Liver (tissue), 9 donors: ENCODE data around the gene SNRPB2. TPM values are rescaled to one million over a fixed set of nuclear protein-coding genes. Genes with fewer than 3 reads are reported as not detected.

ENCODE experiments used
- DNase-seq: peaks from one replicate; pipeline ENCODE4 v3.0.0-alpha.2; 2017; ENCODE audit warnings: low spot score
- H3K27ac ChIP-seq, 2 donors: one replicate each; pipeline ENCODE4 v1.7.0; 2013; ENCODE audit warnings: inconsistent platforms in 2 of 2, low read length in 2 of 2, control low read depth in 1 of 2, low read depth in 1 of 2, mild to moderate bottlenecking in 1 of 2
- H3K27me3 ChIP-seq, 4 donors: one replicate each; pipeline versions ENCODE4 v1.6.1 to v1.7.0; 2013; ENCODE audit warnings: low read length in 3 of 4, inconsistent platforms in 1 of 4, mild to moderate bottlenecking in 1 of 4, moderate library complexity in 1 of 4; ENCODE audit not compliant: control insufficient read depth in 4 of 4, insufficient read depth in 4 of 4
- H3K36me3 ChIP-seq, 4 donors: one replicate each; pipeline versions ENCODE4 v1.6.1 to v1.7.0; 2013; ENCODE audit warnings: low read length in 3 of 4, mild to moderate bottlenecking in 3 of 4, low read depth in 1 of 4, moderate library complexity in 1 of 4; ENCODE audit not compliant: control insufficient read depth in 4 of 4, insufficient read depth in 3 of 4
- H3K4me1 ChIP-seq, 4 donors: one replicate each; pipeline versions ENCODE4 v1.6.1 to v1.7.0; 2013; ENCODE audit warnings: low read length in 3 of 4, mild to moderate bottlenecking in 3 of 4, moderate library complexity in 1 of 4; ENCODE audit not compliant: control insufficient read depth in 4 of 4, insufficient read depth in 4 of 4
- H3K4me3 ChIP-seq, 3 donors: one replicate each; pipeline versions ENCODE4 v1.6.1 to v1.7.0; 2013; ENCODE audit warnings: low read length in 3 of 3, control low read depth in 1 of 3, low read depth in 1 of 3, mild to moderate bottlenecking in 1 of 3
- H3K9ac ChIP-seq, 2 donors: one replicate each; pipeline ENCODE4 v1.7.0; 2013; ENCODE audit warnings: low read length in 2 of 2, mild to moderate bottlenecking in 2 of 2, moderate library complexity in 2 of 2, control low read depth in 1 of 2, low read depth in 1 of 2
- H3K9me3 ChIP-seq, 4 donors: one replicate each; pipeline versions ENCODE4 v1.6.1 to v1.7.0; 2013; ENCODE audit warnings: low read length in 3 of 4; ENCODE audit not compliant: control insufficient read depth in 4 of 4
- ATF3 ChIP-seq: IDR thresholded peaks from 2 replicates; pipeline ENCODE4 v1.6.1; 2016; ENCODE audit warnings: antibody characterized with exemption
- FOXA1 ChIP-seq: IDR thresholded peaks from 2 replicates; pipeline ENCODE4 v1.6.1; 2016; ENCODE audit warnings: antibody characterized with exemption
- FOXA2 ChIP-seq: IDR thresholded peaks from 2 replicates; pipeline ENCODE4 v1.6.1; 2016; ENCODE audit warnings: antibody characterized with exemption
- GABPA ChIP-seq, 2 donors: IDR thresholded peaks in 1 of 2; conservative IDR thresholded peaks in 1 of 2; 2 replicates each; pipeline ENCODE4 v1.6.1; 2016; ENCODE audit warnings: antibody characterized with exemption in 2 of 2, mild to moderate bottlenecking in 1 of 2, moderate library complexity in 1 of 2
- HNF4A ChIP-seq, 2 donors: conservative IDR thresholded peaks; 2 replicates each; pipeline ENCODE4 v1.6.1; 2016; ENCODE audit warnings: antibody characterized with exemption in 2 of 2, mild to moderate bottlenecking in 2 of 2
- HNF4G ChIP-seq: IDR thresholded peaks from 2 replicates; pipeline ENCODE4 v1.6.1; 2016; ENCODE audit warnings: antibody characterized with exemption
- JUND ChIP-seq, 2 donors: IDR thresholded peaks; 2 replicates each; pipeline ENCODE4 v1.6.1; 2016; ENCODE audit warnings: antibody characterized with exemption in 2 of 2
- MAX ChIP-seq: IDR thresholded peaks from 2 replicates; pipeline ENCODE4 v1.6.1; 2016; ENCODE audit warnings: antibody characterized with exemption
- NR2F2 ChIP-seq: IDR thresholded peaks from 2 replicates; pipeline ENCODE4 v1.6.1; 2016; ENCODE audit warnings: antibody characterized with exemption
- RAD21 ChIP-seq, 2 donors: IDR thresholded peaks; 2 replicates each; pipeline ENCODE4 v1.6.1; 2016; ENCODE audit warnings: antibody characterized with exemption in 2 of 2, mild to moderate bottlenecking in 2 of 2
- RXRA ChIP-seq, 2 donors: IDR thresholded peaks; 2 replicates each; pipeline ENCODE4 v1.6.1; 2017 to 2018; ENCODE audit warnings: antibody characterized with exemption in 2 of 2, mild to moderate bottlenecking in 1 of 2
- SP1 ChIP-seq: IDR thresholded peaks from 2 replicates; pipeline ENCODE4 v1.6.1; 2018; ENCODE audit warnings: antibody characterized with exemption, mild to moderate bottlenecking
- TAF1 ChIP-seq: conservative IDR thresholded peaks from 2 replicates; pipeline ENCODE4 v1.6.1; 2016; ENCODE audit warnings: antibody characterized with exemption, mild to moderate bottlenecking
- YY1 ChIP-seq: IDR thresholded peaks from 2 replicates; pipeline ENCODE4 v1.6.1; 2016; ENCODE audit warnings: antibody characterized with exemption, mild to moderate bottlenecking
- WGBS: extraction: QIAGEN DNeasy Blood & Tissue Kit; methylation state at CpG from one replicate; pipeline ENCODE4 v1.1.7; 2013; 5-methylcytosine and 5-hydroxymethylcytosine counted together
- polyA plus RNA-seq, 2 donors: library from polyadenylated mRNA; stranded (reverse) in 1 of 2; unstranded in 1 of 2; fragments of 200-250 nt in 1 of 2; fragments of >200 nt in 1 of 2; fragmentation: Nextera tagmentation in 1 of 2; extraction: Ambion mirVana in 1 of 2; gene quantifications; one replicate each; pipeline versions ENCODE4 v1.2.1 to v1.2.3, GENCODE V29; 2013 to 2015
- total RNA-seq, 2 donors: library from RNA; depleted of rRNA; stranded (reverse); fragments of >200 nt; gene quantifications; one replicate each; pipeline ENCODE4 v1.2.3, GENCODE V29; 2014
- TF ChIP-seq, protein P1 (sequence below): IDR thresholded peaks from 2 replicates; pipeline ENCODE4 v1.6.1; 2016; ENCODE audit warnings: antibody characterized with exemption, mild to moderate bottlenecking
- TF ChIP-seq, protein P2 (sequence below): fragments of 150-350 bp; IDR thresholded peaks from 2 replicates; pipeline ENCODE4 v1.5.1; 2017; ENCODE audit warnings: improper control_type of control experiment, low read depth, low read length; ENCODE audit not compliant: missing input control
- donor health status: healthy.
- donor health status: healthy.
- donor health status: healthy.
- donor health status: healthy.
- donor health status: healthy.

The SNRPB2 gene
- total and polyA plus RNA-seq, 4 donors: 13.9 to 36.0 (median 21.0) TPM

DNA sequence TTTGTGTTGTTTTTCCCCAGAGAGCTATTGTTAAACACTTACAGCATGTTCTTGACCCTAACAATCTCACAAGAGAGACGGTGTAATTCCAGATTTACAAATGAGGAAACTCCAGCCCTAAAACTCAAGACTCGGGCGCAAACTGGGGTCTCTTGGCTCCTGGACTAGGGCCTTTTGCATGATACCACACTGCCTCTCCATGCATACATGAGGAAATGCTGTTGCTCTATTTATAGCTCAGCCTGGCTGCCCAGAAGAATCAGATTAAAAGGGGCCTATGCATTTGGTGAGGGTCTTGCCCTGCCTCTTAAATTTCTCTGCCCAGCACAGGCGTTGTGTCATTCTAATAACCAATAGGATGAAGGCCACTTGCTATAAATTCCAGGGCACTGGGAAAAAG is 30.5 kb upstream of the SNRPB2 start:
- TF ChIP-seq YY1 (no peak), ATF3 (no peak), JUND (IDR thresholded peaks at IDR 0.05) (no peak), HNF4A (conservative IDR thresholded peaks at IDR 0.05) (no peak), GABPA (IDR thresholded peaks at IDR 0.05 in 1 of 2, conservative IDR thresholded peaks at IDR 0.05 in 1 of 2) (no peak), RAD21 (IDR thresholded peaks at IDR 0.05) (no peak), FOXA2 (no peak)
- TF ChIP-seq, protein P1, sequence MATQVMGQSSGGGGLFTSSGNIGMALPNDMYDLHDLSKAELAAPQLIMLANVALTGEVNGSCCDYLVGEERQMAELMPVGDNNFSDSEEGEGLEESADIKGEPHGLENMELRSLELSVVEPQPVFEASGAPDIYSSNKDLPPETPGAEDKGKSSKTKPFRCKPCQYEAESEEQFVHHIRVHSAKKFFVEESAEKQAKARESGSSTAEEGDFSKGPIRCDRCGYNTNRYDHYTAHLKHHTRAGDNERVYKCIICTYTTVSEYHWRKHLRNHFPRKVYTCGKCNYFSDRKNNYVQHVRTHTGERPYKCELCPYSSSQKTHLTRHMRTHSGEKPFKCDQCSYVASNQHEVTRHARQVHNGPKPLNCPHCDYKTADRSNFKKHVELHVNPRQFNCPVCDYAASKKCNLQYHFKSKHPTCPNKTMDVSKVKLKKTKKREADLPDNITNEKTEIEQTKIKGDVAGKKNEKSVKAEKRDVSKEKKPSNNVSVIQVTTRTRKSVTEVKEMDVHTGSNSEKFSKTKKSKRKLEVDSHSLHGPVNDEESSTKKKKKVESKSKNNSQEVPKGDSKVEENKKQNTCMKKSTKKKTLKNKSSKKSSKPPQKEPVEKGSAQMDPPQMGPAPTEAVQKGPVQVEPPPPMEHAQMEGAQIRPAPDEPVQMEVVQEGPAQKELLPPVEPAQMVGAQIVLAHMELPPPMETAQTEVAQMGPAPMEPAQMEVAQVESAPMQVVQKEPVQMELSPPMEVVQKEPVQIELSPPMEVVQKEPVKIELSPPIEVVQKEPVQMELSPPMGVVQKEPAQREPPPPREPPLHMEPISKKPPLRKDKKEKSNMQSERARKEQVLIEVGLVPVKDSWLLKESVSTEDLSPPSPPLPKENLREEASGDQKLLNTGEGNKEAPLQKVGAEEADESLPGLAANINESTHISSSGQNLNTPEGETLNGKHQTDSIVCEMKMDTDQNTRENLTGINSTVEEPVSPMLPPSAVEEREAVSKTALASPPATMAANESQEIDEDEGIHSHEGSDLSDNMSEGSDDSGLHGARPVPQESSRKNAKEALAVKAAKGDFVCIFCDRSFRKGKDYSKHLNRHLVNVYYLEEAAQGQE: no peak
- TF ChIP-seq, protein P2, sequence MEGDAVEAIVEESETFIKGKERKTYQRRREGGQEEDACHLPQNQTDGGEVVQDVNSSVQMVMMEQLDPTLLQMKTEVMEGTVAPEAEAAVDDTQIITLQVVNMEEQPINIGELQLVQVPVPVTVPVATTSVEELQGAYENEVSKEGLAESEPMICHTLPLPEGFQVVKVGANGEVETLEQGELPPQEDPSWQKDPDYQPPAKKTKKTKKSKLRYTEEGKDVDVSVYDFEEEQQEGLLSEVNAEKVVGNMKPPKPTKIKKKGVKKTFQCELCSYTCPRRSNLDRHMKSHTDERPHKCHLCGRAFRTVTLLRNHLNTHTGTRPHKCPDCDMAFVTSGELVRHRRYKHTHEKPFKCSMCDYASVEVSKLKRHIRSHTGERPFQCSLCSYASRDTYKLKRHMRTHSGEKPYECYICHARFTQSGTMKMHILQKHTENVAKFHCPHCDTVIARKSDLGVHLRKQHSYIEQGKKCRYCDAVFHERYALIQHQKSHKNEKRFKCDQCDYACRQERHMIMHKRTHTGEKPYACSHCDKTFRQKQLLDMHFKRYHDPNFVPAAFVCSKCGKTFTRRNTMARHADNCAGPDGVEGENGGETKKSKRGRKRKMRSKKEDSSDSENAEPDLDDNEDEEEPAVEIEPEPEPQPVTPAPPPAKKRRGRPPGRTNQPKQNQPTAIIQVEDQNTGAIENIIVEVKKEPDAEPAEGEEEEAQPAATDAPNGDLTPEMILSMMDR: no peak
- Histone ChIP-seq H3K27me3 (peaks cover 0 to 6% (median 2%) of the 10 kb centered on the region in 4 donors), H3K9me3 (no peaks in the 10 kb centered on the region), H3K27ac (no peak overlapping the region), H3K4me3 (no peak overlapping the region), H3K4me1 (no peaks in the 10 kb centered on the region), H3K9ac (no peak overlapping the region), H3K36me3 (no peaks in the 10 kb centered on the region)
- no peak for DNase-seq
- WGBS: 72% methylated on average over 4 of the region's 4 CpGs

DNA sequence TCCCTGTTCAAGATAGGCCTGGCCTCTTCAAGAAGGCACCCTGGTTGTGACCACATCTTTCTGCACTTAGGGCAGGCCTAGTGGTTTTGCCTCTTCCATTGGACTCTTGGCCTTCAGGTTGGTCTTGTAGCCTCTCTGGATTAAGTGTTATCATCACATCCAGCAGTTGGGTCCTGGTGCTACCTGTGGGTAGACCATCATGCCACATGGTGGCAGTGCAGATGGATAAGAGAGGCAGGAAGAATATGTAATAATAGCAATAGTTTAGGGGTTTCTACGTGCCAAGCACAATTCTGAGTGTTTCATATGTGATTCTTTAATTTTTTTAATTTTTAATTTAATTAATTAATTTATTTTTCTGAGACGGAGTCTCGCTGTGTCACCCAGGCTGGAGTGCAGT is 28.5 kb upstream of the SNRPB2 start:
- H3K9ac ChIP-seq: no peak overlapping the region
- DNase-seq: no peak
- H3K27ac ChIP-seq: no peak overlapping the region
- peaks cover 0 to 5% (median 0%) of the 10 kb centered on the region in 4 donors for H3K9me3 ChIP-seq
- H3K4me1 ChIP-seq: no peaks in the 10 kb centered on the region
- no peak for TF ChIP-seq SP1
- TF ChIP-seq JUND (IDR thresholded peaks at IDR 0.05): no peak
- TF ChIP-seq, protein P1: no peak
- TF ChIP-seq GABPA (IDR thresholded peaks at IDR 0.05 in 1 of 2, conservative IDR thresholded peaks at IDR 0.05 in 1 of 2): no peak
- TF ChIP-seq FOXA1: no peak
- no peak for TF ChIP-seq HNF4A (conservative IDR thresholded peaks at IDR 0.05)
- TF ChIP-seq TAF1: no peak
- TF ChIP-seq YY1: no peak
- peak; percentile 40 to 55 for TF ChIP-seq RAD21 (IDR thresholded peaks at IDR 0.05)
- no peak for TF ChIP-seq NR2F2
- TF ChIP-seq, protein P2: peak; percentile 42
- no peak for TF ChIP-seq MAX
- no peak for TF ChIP-seq ATF3
- TF ChIP-seq RXRA (IDR thresholded peaks at IDR 0.05): no peak
- TF ChIP-seq FOXA2: no peak
- TF ChIP-seq HNF4G: no peak
- no peak overlapping the region for H3K4me3 ChIP-seq
- no peaks in the 10 kb centered on the region for H3K36me3 ChIP-seq
- WGBS: 65% methylated on average over 3 of the region's 3 CpGs
- H3K27me3 ChIP-seq: peaks cover 0 to 6% (median 2%) of the 10 kb centered on the region in 4 donors
